ENCODE results near the gene WWP2. TPM values are rescaled to one million over a fixed set of nuclear protein-coding genes. Genes with fewer than 3 reads are reported as not detected.
A peak's percentile ranks its signal among the peaks of the same experiment; 100 is the strongest.

WWP2 gene
- total RNA-seq, 1 experiment from 2014 or later, result 40.2 TPM

DNA sequence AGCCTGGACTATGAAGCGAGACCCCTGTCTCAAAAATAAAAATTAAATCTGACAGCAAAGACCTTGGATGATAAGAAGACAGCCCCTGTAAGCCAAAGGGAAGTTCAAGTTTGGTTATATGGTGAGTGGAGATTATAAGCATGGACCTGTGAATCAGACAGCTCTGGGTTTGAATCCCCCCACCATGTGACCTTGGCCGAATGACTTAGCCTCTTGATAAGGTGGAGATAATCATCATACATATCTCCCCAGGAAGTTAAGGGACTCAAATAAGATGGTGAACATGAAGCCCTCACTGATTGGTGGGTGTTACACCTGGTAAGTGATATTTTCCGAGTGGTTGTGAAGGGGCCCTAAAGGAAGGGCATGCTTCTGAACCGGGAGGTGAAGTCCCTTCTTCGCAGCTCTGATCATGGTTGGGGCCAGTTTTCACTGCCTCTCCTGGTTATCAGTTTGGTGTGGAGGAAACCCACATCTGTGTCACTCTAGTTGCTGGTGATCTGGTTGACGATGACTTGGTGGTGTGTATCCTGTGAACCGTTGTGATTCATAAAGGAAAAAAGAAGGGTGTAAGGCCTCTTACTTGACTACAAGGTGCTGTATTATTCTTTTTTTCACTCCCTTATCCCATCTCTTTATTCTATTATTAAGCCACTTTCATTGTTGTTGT is 127.3 kb downstream of the WWP2 start:
- DNase-seq, result no peak
- no peak overlapping the region for H3K14ac ChIP-seq (ENCODE audit: insufficient read depth, low read length)
- Mint-ChIP-seq H3K27me3 (ENCODE audit: low read depth) (no peaks in the 10 kb centered on the region), H3K36me3 (ENCODE audit: insufficient read depth in 1 of 3, low read depth in 3 of 3) (peaks cover 12 to 18% (median 16%) of the 10 kb centered on the region in 3 experiments), H3K4me1 (peaks cover 8 to 9% of the 10 kb centered on the region in 2 experiments; a peak in 3 of 4 replicates), H3K4me3 (no peak overlapping the region), H3K27ac (peak overlapping the region in 2 of 3 experiments; percentile 82 to 93; a peak in 3 of 7 replicates), H3K9me3 (no peaks in the 10 kb centered on the region)
- TF ChIP-seq, protein P1, sequence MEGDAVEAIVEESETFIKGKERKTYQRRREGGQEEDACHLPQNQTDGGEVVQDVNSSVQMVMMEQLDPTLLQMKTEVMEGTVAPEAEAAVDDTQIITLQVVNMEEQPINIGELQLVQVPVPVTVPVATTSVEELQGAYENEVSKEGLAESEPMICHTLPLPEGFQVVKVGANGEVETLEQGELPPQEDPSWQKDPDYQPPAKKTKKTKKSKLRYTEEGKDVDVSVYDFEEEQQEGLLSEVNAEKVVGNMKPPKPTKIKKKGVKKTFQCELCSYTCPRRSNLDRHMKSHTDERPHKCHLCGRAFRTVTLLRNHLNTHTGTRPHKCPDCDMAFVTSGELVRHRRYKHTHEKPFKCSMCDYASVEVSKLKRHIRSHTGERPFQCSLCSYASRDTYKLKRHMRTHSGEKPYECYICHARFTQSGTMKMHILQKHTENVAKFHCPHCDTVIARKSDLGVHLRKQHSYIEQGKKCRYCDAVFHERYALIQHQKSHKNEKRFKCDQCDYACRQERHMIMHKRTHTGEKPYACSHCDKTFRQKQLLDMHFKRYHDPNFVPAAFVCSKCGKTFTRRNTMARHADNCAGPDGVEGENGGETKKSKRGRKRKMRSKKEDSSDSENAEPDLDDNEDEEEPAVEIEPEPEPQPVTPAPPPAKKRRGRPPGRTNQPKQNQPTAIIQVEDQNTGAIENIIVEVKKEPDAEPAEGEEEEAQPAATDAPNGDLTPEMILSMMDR (conservative IDR thresholded peaks at IDR 0.05), result no peak
- H2BK20ac ChIP-seq (ENCODE audit: low read depth, low read length, poor library complexity, severe bottlenecking), result no peak overlapping the region
- H4K91ac ChIP-seq (ENCODE audit: insufficient read length, low read depth, low read length), result no peak overlapping the region
- no peak overlapping the region for H3K23ac ChIP-seq (ENCODE audit: insufficient read length, low read depth, low read length)
- no peak overlapping the region for H2BK12ac ChIP-seq (ENCODE audit: insufficient read length, low read depth, low read length)
- H3K23me2 ChIP-seq (ENCODE audit: insufficient read length, low read depth, low read length, poor library complexity, severe bottlenecking), result no peaks in the 10 kb centered on the region
- no peak overlapping the region for H3K18ac ChIP-seq (ENCODE audit: insufficient read length, low read depth, low read length)
- H3K9ac ChIP-seq (ENCODE audit: extremely low read depth, insufficient read length, low read length), result no peak overlapping the region
- H4K20me1 ChIP-seq (ENCODE audit: control insufficient read depth, insufficient read depth, insufficient read length), result no peaks in the 10 kb centered on the region
- H2BK5ac ChIP-seq (ENCODE audit: insufficient read length, low read length), result no peak overlapping the region
- no peaks in the 10 kb centered on the region for H3K27me3 ChIP-seq (ENCODE audit: insufficient read depth, low read length)
- H3K27ac ChIP-seq (ENCODE audit: insufficient read length, low read depth, low read length), result no peak overlapping the region
- H2BK15ac ChIP-seq (ENCODE audit: low read depth, low read length), result no peak overlapping the region
- H3K9me3 ChIP-seq (ENCODE audit: control insufficient read depth, low read depth, low read length), result no peaks in the 10 kb centered on the region
- H3K79me1 ChIP-seq (ENCODE audit: insufficient read depth, low read depth, low read length, poor library complexity, severe bottlenecking), result no peaks in the 10 kb centered on the region
- H2AFZ ChIP-seq (ENCODE audit: low read length), result no peak overlapping the region
- H3K79me2 ChIP-seq (ENCODE audit: insufficient read depth, low read length), result no peaks in the 10 kb centered on the region
- H4K8ac ChIP-seq (replicated peaks; ENCODE audit: insufficient read length, low read depth, low read length), result no peak overlapping the region
- H3K4ac ChIP-seq (ENCODE audit: low read depth, low read length), result no peak overlapping the region
- H4K5ac ChIP-seq (ENCODE audit: insufficient read length, low read depth, low read length), result no peak overlapping the region
- H3K4me2 ChIP-seq (ENCODE audit: insufficient read depth, insufficient read length, low read length), result no peak overlapping the region
- no peak overlapping the region for H2AK5ac ChIP-seq (ENCODE audit: insufficient read length, low read length)
- no peak overlapping the region for H3K56ac ChIP-seq (ENCODE audit: insufficient read length, low read depth, low read length)
- H3T11ph ChIP-seq (ENCODE audit: low read length), result no peak overlapping the region
- WGBS (ENCODE audit: extremely low coverage, insufficient read length, low lambda C conversion rate), result no CpG with 5 or more reads among the region's 7 CpGs
- H3K4me1 ChIP-seq (ENCODE audit: insufficient read depth, low read length), result 0 out of 2 replicates have a peak, but pooled peaks cover 2% of the 10 kb centered on the region
- no peak overlapping the region for H2BK120ac ChIP-seq (ENCODE audit: low read depth, low read length, poor library complexity, severe bottlenecking)

Data from H9 (cell line).